ENCODE measurements around the gene SDR42E1. TPM values are rescaled to one million over a fixed set of nuclear protein-coding genes. Genes with fewer than 3 reads are reported as not detected.

SDR42E1 gene
- total and polyA plus RNA-seq, 2 of the 4 experiments (the other 2 are of a cell fraction) = 0.44 to 0.72 TPM

- Histone ChIP-seq H3K36me3 (ENCODE audit: control insufficient read depth, insufficient read depth, low read length) (no peaks in the 10 kb centered on the region), H3K56ac (ENCODE audit: extremely low read depth, insufficient read depth, low read length) (no peak overlapping the region), H2BK5ac (ENCODE audit: low read depth, low read length, poor library complexity, severe bottlenecking) (peak overlapping the region; percentile 95), H2AFZ (replicated peaks; ENCODE audit: low read length, poor library complexity) (no peak overlapping the region), H3K4me1 (ENCODE audit: control insufficient read depth, insufficient read depth, low read length) (peaks cover 13% of the 10 kb centered on the region), H4K20me1 (ENCODE audit: insufficient read depth, low read length) (no peaks in the 10 kb centered on the region), H2BK20ac (ENCODE audit: low read depth, low read length) (peak overlapping the region; percentile 80; the same call in 1 of the 2 replicates), H3K27ac (ENCODE audit: insufficient read depth, low read length) (peak overlapping the region; percentile 98), H4K91ac (ENCODE audit: insufficient read depth, low read depth, low read length) (peak overlapping the region; percentile 93), H2AK9ac (replicated peaks; ENCODE audit: low read depth, low read length, poor library complexity) (peak overlapping the region; percentile 45), H4K8ac (ENCODE audit: low read depth in 2 of 2, low read length in 2 of 2) (peak overlapping the region; percentile 43 to 80), H3K18ac (ENCODE audit: low read depth, low read length) (peak overlapping the region; percentile 86), H3K9ac (ENCODE audit: low read depth, low read length) (no peak overlapping the region), H3K23ac (ENCODE audit: low read depth, low read length) (no peak overlapping the region), H3K4me3 (ENCODE audit: insufficient read depth, low read depth, low read length) (no peak overlapping the region), H3K4me2 (ENCODE audit: low read depth, low read length) (no peak overlapping the region), H2BK120ac (ENCODE audit: low read depth, low read length) (peak overlapping the region; percentile 80), H3K9me3 (ENCODE audit: control insufficient read depth, insufficient read depth, low read length) (no peaks in the 10 kb centered on the region), H4K5ac (ENCODE audit: low read depth, low read length) (peak overlapping the region; percentile 89), H3K79me1 (ENCODE audit: low read depth in 1 of 2, low read length in 2 of 2) (no peaks in the 10 kb centered on the region), H2BK15ac (ENCODE audit: low read depth, low read length) (peak overlapping the region; percentile 73; the same call in 2 of the 3 replicates), H3K14ac (replicated peaks; ENCODE audit: low read depth, low read length) (peak overlapping the region; percentile 59; the same call in 1 of the 2 replicates), H3K4ac (ENCODE audit: low read depth, low read length) (peak overlapping the region; percentile 70), H2AK5ac (ENCODE audit: low read depth, low read length) (peak overlapping the region; percentile 82), H3K9me1 (ENCODE audit: insufficient read depth, low read length) (no peaks in the 10 kb centered on the region; the same call in 1 of the 2 replicates), H3K27me3 (ENCODE audit: control insufficient read depth, insufficient read depth, low read length) (no peaks in the 10 kb centered on the region; the same call in 1 of the 2 replicates)
- ChIA-PET POLR2A (ENCODE audit: unreplicated experiment) (no interaction called here), CTCF (no interaction called here)
- dilution Hi-C loops (cut with HindIII; ENCODE audit: low sequenced_read_pairs, unreplicated experiment) (no loop called here), in situ Hi-C loops (cut with MboI; ENCODE audit: low sequenced_read_pairs) (no loop called here), intact Hi-C loops (cut with micrococcal nuclease) (loop anchor here (2.0 kb wide), 1 partner anchor 18 kb away; no protein-coding TSS in a partner anchor)
- DNase-seq (no peak), ATAC-seq (ENCODE audit: low read depth) (peak; percentile 10; the same call in 1 of the 2 replicates)
- TF ChIP-seq NFE2L2 (IDR thresholded peaks at IDR 0.05; ENCODE audit: low read depth, low read length) (no peak), CTCF (conservative IDR thresholded peaks at IDR 0.05; ENCODE audit: low read depth, low read length) (no peak), ELK1 (IDR thresholded peaks at IDR 0.05; ENCODE audit: borderline replicate concordance, low read depth, low read length) (no peak), FOS (IDR thresholded peaks at IDR 0.05; ENCODE audit: low read depth, low read length) (no peak), POLR2A (IDR thresholded peaks at IDR 0.05; ENCODE audit: low read depth, low read length) (no peak), CEBPB (IDR thresholded peaks at IDR 0.05; ENCODE audit: low read depth, low read length) (no peak), CHD1 (IDR thresholded peaks at IDR 0.05; ENCODE audit: low read depth, low read length) (no peak), RCOR1 (IDR thresholded peaks at IDR 0.05; ENCODE audit: insufficient replicate concordance, low read length) (no peak), MAFK (IDR thresholded peaks at IDR 0.05; ENCODE audit: low read depth, low read length) (no peak), RAD21 (IDR thresholded peaks at IDR 0.05; ENCODE audit: low read length) (no peak), USF2 (IDR thresholded peaks at IDR 0.05; ENCODE audit: low read depth, low read length) (no peak)
- no CpG with 5 or more reads among the region's 3 CpGs for WGBS, 2 experiments (ENCODE audit: extremely low coverage in 2 of 2, insufficient read length in 1 of 2)
- no TSS peak for BruUV-seq (replicated peaks)
Observed at GRCh38 chr16:82044585-82044911, 33.3 kb upstream of the SDR42E1 start.
